K562 (cell line): ENCODE results near the gene STXBP6. TPM values are rescaled to one million over a fixed set of nuclear protein-coding genes. Genes with fewer than 3 reads are reported as not detected.

Experiments used
- ATAC-seq: fragments of 200-7000 bp; cut with Tn5 transposase; 3 replicates; pipeline ENCODE4 v1.9.1; 2020; ENCODE audit warnings: moderate library complexity
- BruUV-seq: library from RNA; stranded (reverse); fragments of 400-500 nt; replicated peaks from 2 replicates; lab custom pipeline; 2021; lab: Mats Ljungman, UMichigan
- CTCF ChIA-PET: fragments of 300-600 bp; formaldehyde crosslinking; extraction: SDS; loops from one replicate; lab custom pipeline; 2021; ENCODE audit warnings: low intra/inter-chr PET ratio; lab: Yijun Ruan, JAX
- POLR2A ChIA-PET: fragments of 300-600, 350-650 bp; sonication (Branson Sonifier 250); formaldehyde crosslinking; extraction: SDS; loops from one replicate; lab custom pipeline; 2021; ENCODE audit warnings: antibody characterized with exemption, inconsistent platforms; lab: Yijun Ruan, JAX
- DNase-seq, 4 experiments: peaks; one replicate each; pipeline versions ENCODE4 v3.0.0 to v3.0.0-alpha.2; 2011 to 2018; ENCODE audit warnings: low spot score in 3 of 4, mixed read lengths in 3 of 4; ENCODE audit errors: extremely low read depth in 1 of 4
- FAIRE-seq: peaks from 2 replicates; lab custom pipeline; 2011; peaks lifted over from hg19 to GRCh38; lab: Jason Lieb, UNC
- H2AFZ ChIP-seq: 2 replicates; pipeline ENCODE4 v1.6.0; 2011; ENCODE audit warnings: low read depth, low read length, control low read depth, inconsistent platforms
- H3K27ac ChIP-seq: fragments of 200-600 bp; 3 replicates; pipeline ENCODE4 v1.8.0; 2011; ENCODE audit warnings: low read depth, mild to moderate bottlenecking, control low read depth, inconsistent platforms, low read length, moderate library complexity, mixed read lengths; ENCODE audit errors: extremely low read depth
- H3K27me3 ChIP-seq, 2 experiments: fragments of 300-600 bp in 1 of 2; 2 replicates in 1 of 2; 3 replicates in 1 of 2; pipeline versions ENCODE4 v1.6.0 to v1.8.0; 2011; ENCODE audit warnings: inconsistent platforms in 2 of 2, low read length in 2 of 2, mild to moderate bottlenecking in 1 of 2, mixed read lengths in 1 of 2, moderate library complexity in 1 of 2; ENCODE audit not compliant: control insufficient read depth in 2 of 2, insufficient read depth in 2 of 2
- H3K36me3 ChIP-seq: fragments of 300-600 bp; 3 replicates; pipeline ENCODE4 v1.8.0; 2011; ENCODE audit warnings: mild to moderate bottlenecking, low read length, inconsistent platforms; ENCODE audit not compliant: control insufficient read depth, insufficient read depth
- H3K4me1 ChIP-seq, 2 experiments: fragments of 200-600 bp in 1 of 2; replicated peaks in 1 of 2; 2 replicates in 1 of 2; 3 replicates in 1 of 2; pipeline versions ENCODE4 v1.5.1 to v1.8.0; 2011; ENCODE audit warnings: inconsistent platforms in 2 of 2, low read length in 2 of 2, mild to moderate bottlenecking in 1 of 2, mixed read lengths in 1 of 2, moderate library complexity in 1 of 2; ENCODE audit not compliant: control insufficient read depth in 2 of 2, insufficient read depth in 2 of 2
- H3K4me2 ChIP-seq: 2 replicates; pipeline ENCODE4 v1.6.1; 2011; ENCODE audit warnings: low read length, control low read depth, inconsistent platforms, mixed read lengths; ENCODE audit not compliant: insufficient read depth
- H3K4me3 ChIP-seq: fragments of 200-600 bp; sonication (generic), shearing (Covaris generic); 2 replicates; pipeline ENCODE4 v1.5.1; 2016; ENCODE audit warnings: control low read depth, inconsistent platforms
- H3K79me2 ChIP-seq: fragments of 200-600 bp; 3 replicates; pipeline ENCODE4 v1.8.0; 2011; ENCODE audit warnings: low read length, inconsistent platforms; ENCODE audit not compliant: control insufficient read depth, insufficient read depth
- H3K9ac ChIP-seq, 2 experiments: 2 replicates each; pipeline versions ENCODE4 v1.6.0 to v1.6.1; 2011; ENCODE audit warnings: low read depth in 2 of 2, low read length in 2 of 2, control low read depth in 1 of 2, inconsistent platforms in 1 of 2, mild to moderate bottlenecking in 1 of 2, mixed read lengths in 1 of 2; ENCODE audit not compliant: insufficient read depth in 1 of 2
- H3K9me1 ChIP-seq: one replicate; pipeline ENCODE4 v1.6.0; 2011; ENCODE audit warnings: inconsistent platforms, mild to moderate bottlenecking, low read length, moderate library complexity; ENCODE audit not compliant: control insufficient read depth, insufficient read depth
- H3K9me3 ChIP-seq: replicated peaks from 2 replicates; pipeline ENCODE4 v1.5.1; 2011; ENCODE audit warnings: low read depth, low read length, inconsistent platforms; ENCODE audit not compliant: control insufficient read depth, insufficient read depth
- H4K20me1 ChIP-seq: replicated peaks from 2 replicates; pipeline ENCODE4 v1.6.1; 2011; ENCODE audit warnings: low read length, inconsistent platforms, mixed read lengths; ENCODE audit not compliant: control insufficient read depth, insufficient read depth
- ATF3 ChIP-seq, 2 experiments: fragments of 450-650 bp in 1 of 2; sonication (generic) in 1 of 2; formaldehyde crosslinking in 1 of 2; IDR thresholded peaks in 1 of 2; conservative IDR thresholded peaks in 1 of 2; 2 replicates each; pipeline versions ENCODE4 v1.6.1 to v1.8.1; 2016 to 2023; ENCODE audit warnings: mild to moderate bottlenecking in 2 of 2, moderate library complexity in 2 of 2, inconsistent platforms in 1 of 2, missing genetic modification reagents in 1 of 2
- CHD2 ChIP-seq: IDR thresholded peaks from 2 replicates; pipeline ENCODE4 v1.6.1; 2011; ENCODE audit warnings: low read depth, low read length
- JUND ChIP-seq, 2 experiments: IDR thresholded peaks; 2 replicates in 1 of 2; 3 replicates in 1 of 2; pipeline ENCODE4 v1.6.1; 2011; ENCODE audit warnings: borderline replicate concordance in 2 of 2, low read depth in 2 of 2, low read length in 2 of 2, improper control_type of control experiment in 1 of 2, missing biosample characterization in 1 of 2, missing genetic modification characterization in 1 of 2, missing genetic modification reagents in 1 of 2
- MEF2A ChIP-seq: IDR thresholded peaks from 2 replicates; pipeline ENCODE4 v1.6.1; 2011; ENCODE audit warnings: low read depth, mild to moderate bottlenecking, low read length, moderate library complexity; ENCODE audit not compliant: control insufficient read depth
- OTX1 ChIP-seq: fragments of 450-650 bp; formaldehyde crosslinking; IDR thresholded peaks from 2 replicates; pipeline ENCODE4 v1.4.0; 2022; ENCODE audit warnings: mild to moderate bottlenecking
- STAT5B ChIP-seq: fragments of 250-450 bp; sonication (Bioruptor Pico); IDR thresholded peaks from 2 replicates; pipeline ENCODE4 v1.8.0; 2021; ENCODE audit warnings: mild to moderate bottlenecking, inconsistent platforms
- TAF15 ChIP-seq: fragments of 200-400 bp; formaldehyde crosslinking; IDR thresholded peaks from 2 replicates; pipeline ENCODE4 v1.6.1; 2017; ENCODE audit warnings: mild to moderate bottlenecking, low read depth, low read length, moderate library complexity
- TAL1 ChIP-seq: fragments of 450-650 bp; IDR thresholded peaks from 2 replicates; pipeline ENCODE4 v1.6.1; 2016; ENCODE audit warnings: mild to moderate bottlenecking
- TFE3 ChIP-seq: fragments of 450-650 bp; formaldehyde crosslinking; IDR thresholded peaks from 2 replicates; pipeline ENCODE4 v1.4.0; 2020; ENCODE audit warnings: mild to moderate bottlenecking, mixed read lengths
- XRCC5 ChIP-seq: fragments of 200-400 bp; formaldehyde crosslinking; IDR thresholded peaks from 2 replicates; pipeline ENCODE4 v1.6.1; 2017; ENCODE audit warnings: low read depth, mild to moderate bottlenecking, low read length
- ZC3H11A ChIP-seq: IDR thresholded peaks from 2 replicates; pipeline ENCODE4 v1.6.1; 2012; ENCODE audit warnings: low read depth, low read length, improper control_type of control experiment
- ZNF124 ChIP-seq: sonication (generic); formaldehyde crosslinking; IDR thresholded peaks from 2 replicates; pipeline ENCODE4 v1.8.1; 2022; ENCODE audit warnings: missing genetic modification reagents
- ZNF23 ChIP-seq: fragments of 250-450 bp; sonication (Bioruptor Pico); IDR thresholded peaks from 2 replicates; pipeline ENCODE4 v1.4.0; 2020; ENCODE audit warnings: mild to moderate bottlenecking
- ZNF395 ChIP-seq: fragments of 200-800 bp; sonication (Bioruptor generic); IDR thresholded peaks from 2 replicates; pipeline ENCODE4 v1.6.1; 2017; ENCODE audit warnings: missing genetic modification characterization, missing compliant biosample characterization
- ZNF696 ChIP-seq: fragments of 250-450 bp; sonication (Bioruptor Pico); conservative IDR thresholded peaks from 2 replicates; pipeline ENCODE4 v1.4.0; 2020; ENCODE audit warnings: mild to moderate bottlenecking, moderate library complexity
- ZNF717 ChIP-seq: fragments of 250-450 bp; sonication (Bioruptor Pico); IDR thresholded peaks from 2 replicates; pipeline ENCODE4 v1.5.0; 2021
- WGBS: fragments of 100-300 bp; shearing (Covaris generic); methylation state at CpG from one replicate; pipeline ENCODE4 v1.1.6; 2016; ENCODE audit warnings: low coverage, mixed read lengths; ENCODE audit not compliant: insufficient coverage; ENCODE audit errors: missing lambda C conversion rate; 5-methylcytosine and 5-hydroxymethylcytosine counted together
- in situ Hi-C: fragments of 300-500 bp; cut with MboI; formaldehyde crosslinking; loops from 4 replicates; pipeline ENCODE4 v1.15.0; 2018; ENCODE audit warnings: inconsistent platforms, mixed read lengths
- intact Hi-C: fragments of 100-400 bp; cut with micrococcal nuclease; formaldehyde crosslinking; loops from 2 replicates; pipeline ENCODE4 v1.14.2; 2022
- polyA plus RNA-seq, 8 experiments: library from polyadenylated mRNA; depleted of rRNA in 4 of 8; stranded (reverse) in 5 of 8; unstranded in 3 of 8; fragments of >200 nt; fragmentation: Nextera tagmentation in 2 of 8; fragmentation: Illumina TruSeq in 1 of 8; extraction: Ambion mirVana in 2 of 8; extraction: Trizol in 1 of 8; gene quantifications; 2 replicates each; pipeline versions ENCODE4 v1.2.1 to v1.2.3, GENCODE V29; 2011 to 2014; ENCODE audit warnings: inconsistent platforms in 1 of 8, missing spikeins in 1 of 8
- total RNA-seq, 7 experiments: library from RNA; depleted of rRNA in 6 of 7; stranded (reverse); fragments of >200 nt in 6 of 7; fragmentation: Illumina TruSeq in 2 of 7; extraction: Trizol in 2 of 7; gene quantifications; 2 replicates each; pipeline versions ENCODE4 v1.2.1 to v1.2.3, GENCODE V29; 2011 to 2021; ENCODE audit warnings: low replicate concordance in 1 of 7

STXBP6 gene
- total and polyA plus RNA-seq, 9 of the 15 experiments (the other 6 are each of a cell fraction or from before 2014, with no cell fraction given), result 0.27 to 0.89 (median 0.59) TPM

- TF ChIP-seq MEF2A (no peak), TAL1 (no peak)
Observed at GRCh38 chr14:24818823-24819341, 231.1 kb downstream of the STXBP6 start (continued).

GRCh38 chr14:24818058-24818822 is 231.7 kb downstream of the STXBP6 start:
- Histone ChIP-seq H3K4me2 (no peak overlapping the region), H3K4me3 (no peak overlapping the region), H4K20me1 (no peaks in the 10 kb centered on the region), H3K9ac (no peak overlapping the region), H3K9me3 (no peaks in the 10 kb centered on the region), H2AFZ (no peak overlapping the region), H3K4me1 (no peaks in the 10 kb centered on the region), H3K79me2 (no peaks in the 10 kb centered on the region), H3K36me3 (no peaks in the 10 kb centered on the region), H3K27me3 (peaks cover 0 to 4% of the 10 kb centered on the region in 2 experiments; a peak in 1 of 5 replicates), H3K9me1 (no peaks in the 10 kb centered on the region), H3K27ac (no peak overlapping the region)
- DNase-seq (peak in 1 of 4 experiments; percentile 0), ATAC-seq (no peak), FAIRE-seq (no peak)
- ChIA-PET CTCF (no interaction called here), POLR2A (interaction anchor here (0.8 kb wide), 1 partner anchor 22 kb away, joined by 3 read pairs; no protein-coding TSS in a partner anchor)
- intact Hi-C loops, result no loop called here
- in situ Hi-C loops, result loop anchor here (25.0 kb wide), 1 partner anchor 319 kb away; no protein-coding TSS in a partner anchor
- WGBS, result 0% methylated on average over 8 of the region's 15 CpGs
- BruUV-seq, result no TSS peak
- no peak for TF ChIP-seq ZNF124 (CRISPR knock-in tag)
- no peak for TF ChIP-seq TAF15
- TF ChIP-seq TFE3 (CRISPR knock-in tag), result no peak
- TF ChIP-seq ZNF717 (CRISPR knock-in tag), result no peak
- no peak for TF ChIP-seq OTX1 (CRISPR knock-in tag)
- TF ChIP-seq ZC3H11A, result no peak
- TF ChIP-seq STAT5B, result no peak
- TF ChIP-seq CHD2, result no peak
- no peak for TF ChIP-seq JUND (IDR thresholded peaks at IDR 0.05; ENCODE audit: borderline replicate concordance, low read depth, low read length)
- no peak for TF ChIP-seq JUND (tag; IDR thresholded peaks at IDR 0.05; ENCODE audit: borderline replicate concordance, low read depth, low read length)
- TF ChIP-seq ZNF696, result no peak
- TF ChIP-seq ZNF395 (CRISPR knock-in tag), result no peak
- no peak for TF ChIP-seq ZNF23 (CRISPR knock-in tag)
- no peak for TF ChIP-seq ATF3 (IDR thresholded peaks at IDR 0.05)
- no peak for TF ChIP-seq ATF3 (CRISPR knock-in tag; conservative IDR thresholded peaks at IDR 0.05)
- TF ChIP-seq XRCC5, result no peak
